GM21528 (cell line): ENCODE data around the gene IL17RA.

ENCODE experiments used
- ATAC-seq: cut with Tn5 transposase; IDR thresholded peaks from one replicate; pipeline ENCODE4 v1.9.1; 2021; ENCODE audit warnings: mild to moderate bottlenecking, moderate library complexity; ENCODE audit not compliant: unreplicated experiment, low FRiP score

Gene IL17RA

DNA sequence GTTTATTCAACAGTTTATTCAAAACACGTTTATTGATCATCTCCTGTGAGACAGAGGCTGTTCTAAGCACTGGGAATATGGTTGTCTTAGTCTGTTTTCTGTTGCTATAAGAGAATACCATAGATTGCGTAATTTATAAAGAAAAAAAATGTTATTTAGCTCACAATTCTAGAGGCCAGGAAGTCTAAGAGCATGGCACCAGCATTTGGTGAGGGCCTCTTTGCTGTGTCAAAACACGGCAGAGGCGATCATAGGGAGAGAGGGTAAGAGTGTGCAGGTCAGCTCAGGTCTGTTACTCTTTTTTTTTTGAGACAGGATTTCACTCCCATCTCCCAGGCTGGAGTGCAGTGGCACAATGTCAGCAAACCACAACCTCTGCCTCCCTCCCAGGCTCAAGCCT is 5.2 kb upstream of the IL17RA start:
- no peak for ATAC-seq

DNA sequence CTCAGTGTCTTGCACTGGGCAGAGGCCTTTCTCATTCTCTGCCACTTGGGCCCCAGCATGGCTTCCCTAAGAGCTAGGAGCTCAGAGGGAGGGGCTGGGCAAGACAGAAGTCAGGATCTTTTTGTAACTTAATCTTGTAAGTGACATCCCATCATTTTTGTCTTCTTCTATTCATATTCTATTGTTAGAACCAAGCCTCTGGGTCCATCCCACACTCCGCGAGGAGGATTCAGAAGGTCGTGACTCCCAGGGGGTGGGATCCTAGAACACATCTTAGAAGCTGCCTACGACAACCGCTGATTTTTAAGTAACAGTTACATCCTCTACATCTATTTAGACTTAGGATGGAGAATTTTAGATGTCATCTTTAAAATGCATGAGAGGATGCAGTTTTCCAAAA is 1.5 kb upstream of the IL17RA start:
- no peak for ATAC-seq

- ATAC-seq: no peak
These were observed 874 bp upstream of the IL17RA start for GRCh38 chr22:17083811-17084441.

- ATAC-seq: no peak
These were observed 729 bp downstream of the IL17RA start for GRCh38 chr22:17085277-17086181.

DNA sequence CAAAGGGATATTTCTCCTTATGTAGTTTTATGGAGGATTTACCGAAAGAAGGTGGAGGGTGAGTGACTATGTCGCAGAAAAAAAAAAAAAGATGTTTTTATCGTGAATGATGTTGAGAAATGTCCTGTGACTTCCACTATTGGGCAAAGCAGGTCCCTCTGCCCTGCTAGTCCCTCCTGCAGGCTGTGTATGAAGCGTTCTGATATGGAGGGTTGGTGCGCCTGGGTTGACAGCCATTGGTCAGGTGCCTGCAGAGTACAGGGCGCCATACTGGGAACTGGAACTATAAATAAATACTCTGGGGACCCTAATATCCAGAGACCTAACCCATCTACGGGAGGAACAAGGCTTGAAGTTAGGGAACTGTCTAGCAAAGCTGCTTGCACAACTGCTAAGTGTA is 1.5 kb downstream of the IL17RA start:
- ATAC-seq: no peak

DNA sequence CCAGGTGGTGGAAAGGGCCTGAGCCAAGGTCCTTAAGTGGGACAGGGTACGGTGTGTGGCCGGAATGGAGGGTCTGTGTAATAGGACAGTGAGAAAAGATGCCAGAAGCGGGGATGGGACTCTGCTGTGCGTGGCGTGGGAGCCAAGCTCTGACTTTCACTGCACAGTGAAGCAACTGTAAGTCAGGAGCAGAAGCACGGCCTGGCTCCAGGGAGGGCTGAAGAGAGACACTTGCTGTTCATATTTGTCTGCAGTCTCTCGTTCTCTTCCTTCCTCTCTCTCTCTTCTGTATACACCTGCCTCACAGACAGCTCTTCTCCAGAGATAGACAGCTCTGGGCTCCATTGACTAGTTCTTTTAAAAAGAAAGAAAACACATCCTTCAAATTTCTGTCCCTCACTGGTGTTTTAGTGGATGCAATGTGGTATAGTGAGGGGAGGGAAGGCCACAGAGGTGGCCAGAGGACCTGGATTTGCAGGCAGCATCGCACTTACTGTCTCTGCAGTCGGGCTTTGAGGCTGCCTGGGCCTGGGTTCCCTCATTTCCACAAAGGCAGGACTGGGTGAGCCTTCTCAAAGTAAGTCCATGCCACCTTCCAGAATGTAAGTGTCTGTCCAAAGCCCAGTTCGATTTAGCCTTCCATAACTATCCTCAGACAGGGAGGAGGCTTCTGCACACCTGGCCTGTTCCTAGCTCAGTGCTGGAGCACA is 2.1 kb downstream of the IL17RA start:
- ATAC-seq: no peak

GRCh38 chr22:17087498-17088131 is 2.8 kb downstream of the IL17RA start:
- peak; percentile 50 for ATAC-seq

GRCh38 chr22:17090550-17090949 is 5.8 kb downstream of the IL17RA start:
- no peak for ATAC-seq

DNA sequence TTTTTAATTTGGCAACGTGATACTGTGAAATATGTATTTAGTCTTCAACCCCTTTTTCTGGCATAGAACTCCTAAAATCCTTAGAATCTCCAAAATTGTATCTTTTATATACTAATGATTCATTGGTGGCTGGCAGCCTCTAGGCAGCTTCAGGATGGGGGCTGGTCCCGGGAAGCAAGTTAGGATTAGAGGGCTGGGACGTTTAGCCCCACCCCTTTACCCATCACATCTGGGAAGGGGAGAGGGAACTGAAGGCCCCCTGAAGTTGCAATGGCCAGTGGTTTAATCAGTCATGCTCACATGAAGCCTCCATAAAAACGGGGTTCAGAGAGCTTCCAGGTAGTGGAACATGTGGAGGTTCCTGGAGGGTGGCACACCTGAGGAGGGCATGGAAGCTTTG is 7.1 kb downstream of the IL17RA start:
- no peak for ATAC-seq

DNA sequence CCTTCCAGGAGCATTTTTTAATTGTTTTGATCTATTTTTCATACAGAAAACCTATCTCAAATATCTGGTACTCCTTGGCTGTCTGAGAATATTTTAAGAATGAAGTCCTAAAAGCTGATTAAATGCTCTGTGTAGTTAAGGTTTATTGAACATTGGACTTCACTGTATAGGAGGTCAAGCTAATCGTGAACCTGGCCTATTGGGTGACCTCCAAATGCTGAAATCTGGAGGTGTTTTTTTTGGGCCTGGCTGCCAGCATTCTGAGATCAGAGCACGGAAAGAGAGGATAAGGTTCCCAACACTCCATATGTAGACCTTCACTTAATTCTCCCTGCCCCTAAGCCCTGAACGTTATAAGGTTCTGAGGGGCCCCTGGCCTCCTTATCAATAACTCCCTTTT is 8.3 kb downstream of the IL17RA start:
- ATAC-seq: no peak

DNA sequence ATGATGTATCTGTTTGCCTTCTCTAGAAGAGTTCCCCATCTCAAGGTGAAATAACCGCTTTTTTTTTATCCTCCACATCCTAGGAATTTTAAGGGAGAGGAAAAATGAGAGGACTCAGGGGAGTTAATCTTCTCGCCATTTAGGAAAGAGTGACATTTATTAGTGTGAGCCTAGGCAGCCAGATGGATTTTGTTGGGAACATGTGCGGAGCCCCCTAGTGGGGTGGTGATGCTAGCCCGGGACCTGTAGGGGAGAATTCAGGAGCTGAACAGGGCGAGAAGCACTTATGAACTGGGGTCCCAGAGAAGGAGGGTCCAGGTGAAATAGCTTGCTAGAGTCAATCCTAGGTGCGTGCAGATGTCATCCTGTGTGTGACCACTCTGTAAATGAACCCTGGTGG is 10.7 kb downstream of the IL17RA start:
- ATAC-seq: no peak

- ATAC-seq: no peak
These were observed 11.3 kb downstream of the IL17RA start for GRCh38 chr22:17096071-17096470.

GRCh38 chr22:17097062-17097461 is 12.3 kb downstream of the IL17RA start:
- ATAC-seq: no peak

DNA sequence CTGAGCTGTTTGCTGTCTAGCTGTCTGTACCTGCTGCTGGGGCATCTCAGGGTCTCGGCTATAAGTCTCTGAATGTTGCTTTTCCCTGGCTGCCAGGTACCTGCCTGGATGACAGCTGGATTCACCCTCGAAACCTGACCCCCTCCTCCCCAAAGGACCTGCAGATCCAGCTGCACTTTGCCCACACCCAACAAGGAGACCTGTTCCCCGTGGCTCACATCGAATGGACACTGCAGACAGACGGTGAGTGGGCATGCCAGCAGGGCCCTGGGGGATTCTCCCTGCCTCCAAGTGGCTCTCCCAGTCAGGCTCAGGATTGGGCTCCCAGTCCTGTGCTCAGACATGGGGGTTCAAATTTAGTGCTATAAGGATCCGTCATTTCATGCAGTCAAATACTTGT is 12.9 kb downstream of the IL17RA start:
- no peak for ATAC-seq

DNA sequence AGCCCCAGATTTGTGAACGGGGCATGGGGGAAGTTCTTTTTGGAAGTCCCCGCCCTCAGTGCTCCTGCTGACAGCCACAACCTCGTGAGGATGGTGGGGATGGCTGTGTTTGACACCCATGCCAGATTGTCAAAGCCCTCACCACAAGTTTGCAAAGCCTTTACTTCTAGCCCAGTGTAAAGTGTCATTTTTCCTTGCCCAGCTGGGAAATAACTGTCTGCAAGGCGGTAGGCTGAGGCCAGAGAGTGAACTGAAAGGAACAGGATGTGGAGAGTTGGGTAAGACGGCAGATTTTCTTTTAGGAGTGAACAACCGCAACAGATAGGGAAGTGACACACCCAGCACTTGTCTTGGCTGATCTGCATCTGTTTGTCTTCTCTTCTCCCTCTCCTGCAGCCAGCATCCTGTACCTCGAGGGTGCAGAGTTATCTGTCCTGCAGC is 13.6 kb downstream of the IL17RA start:
- no peak for ATAC-seq

DNA sequence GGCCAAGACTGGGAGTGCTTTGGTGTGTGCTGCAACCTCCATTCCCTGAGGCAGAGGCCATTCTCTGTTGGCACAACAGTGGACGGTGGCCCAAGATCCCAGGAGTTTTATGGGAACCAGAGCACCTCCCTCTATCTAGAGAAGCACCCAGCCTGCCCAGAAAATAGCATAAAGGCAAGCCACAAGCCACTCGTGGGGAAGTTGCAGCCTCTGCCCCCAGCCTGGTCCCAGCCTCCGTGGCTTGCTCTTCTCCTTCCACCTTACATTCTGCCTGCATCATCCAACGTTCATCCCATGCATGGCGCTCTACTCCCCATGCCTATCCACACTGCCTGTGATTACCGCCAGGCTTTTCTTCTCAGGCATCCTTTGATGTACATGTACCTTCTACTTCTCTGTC is 15.8 kb downstream of the IL17RA start:
- no peak for ATAC-seq

- no peak for ATAC-seq
These were observed 16.9 kb downstream of the IL17RA start for GRCh38 chr22:17101475-17102296.

- no peak for ATAC-seq
These were observed 17.5 kb downstream of the IL17RA start for GRCh38 chr22:17102297-17102667.

- ATAC-seq: no peak
These were observed 18.6 kb downstream of the IL17RA start for GRCh38 chr22:17103351-17103750.

GRCh38 chr22:17104336-17104935 is 19.6 kb downstream of the IL17RA start:
- ATAC-seq: no peak
